ENCODE measurements around the gene KY. TPM values are rescaled to one million over a fixed set of nuclear protein-coding genes. Genes with fewer than 3 reads are reported as not detected.

The KY gene
- total and polyA plus RNA-seq, 2 of the 8 experiments (the other 6 are each of a cell fraction or from before 2014, with no cell fraction given): not detected

DNA sequence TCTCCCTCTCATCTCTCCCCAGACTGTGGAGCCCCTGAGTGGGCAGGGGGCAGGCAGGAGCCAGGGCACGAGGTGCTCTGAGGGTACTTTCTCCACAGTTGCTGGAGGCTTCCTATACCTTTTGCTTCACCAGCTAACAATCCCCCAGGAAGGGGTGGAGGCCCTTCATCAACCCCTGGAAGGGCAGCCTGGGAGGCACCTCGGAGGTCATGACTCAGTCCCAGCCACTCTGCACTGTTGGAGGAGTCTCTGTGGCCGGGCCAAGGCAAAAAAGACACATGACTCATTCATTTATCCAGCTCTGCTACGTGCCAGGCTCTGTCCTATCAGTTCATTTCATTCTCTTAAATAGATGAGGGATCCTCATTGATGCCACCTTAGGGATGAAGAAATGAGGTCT lies 15.6 kb upstream of the KY start:
- Histone ChIP-seq H2BK5ac (ENCODE audit: low read depth, low read length) (no peak overlapping the region), H3K27ac (ENCODE audit: low read depth, low read length) (no peak overlapping the region), H2BK12ac (ENCODE audit: low read depth, low read length) (no peak overlapping the region), H4K20me1 (replicated peaks in 1 of 2; ENCODE audit: control insufficient read depth in 1 of 2, insufficient read depth in 2 of 2, low read length in 2 of 2) (no peaks in the 10 kb centered on the region), H4K8ac (ENCODE audit: extremely low read depth, insufficient read depth, low read length) (no peak overlapping the region), H2BK120ac (replicated peaks; ENCODE audit: low read depth, low read length) (no peak overlapping the region), H2AK5ac (ENCODE audit: low read depth, low read length) (no peak overlapping the region), H3K79me1 (ENCODE audit: low read depth, low read length) (no peaks in the 10 kb centered on the region), H2BK15ac (ENCODE audit: low read length) (no peak overlapping the region), H2AFZ (ENCODE audit: low read length) (no peak overlapping the region), H3K23me2 (ENCODE audit: low read depth, low read length) (no peaks in the 10 kb centered on the region; the same call in 1 of the 2 replicates), H3K9ac (replicated peaks in 1 of 4; ENCODE audit: extremely low read depth in 1 of 4, low read depth in 3 of 4, low read length in 3 of 4) (no peak overlapping the region), H3K23ac (ENCODE audit: insufficient read length) (no peak overlapping the region), H3K36me3 (ENCODE audit: control insufficient read depth in 2 of 4, insufficient read depth in 4 of 4, low read length in 3 of 4) (no peaks in the 10 kb centered on the region), H4K91ac (replicated peaks; ENCODE audit: insufficient read length, low read length) (no peak overlapping the region), H3K4me2 (ENCODE audit: insufficient read depth in 1 of 2, low read depth in 2 of 2, low read length in 2 of 2) (no peak overlapping the region), H3K56ac (replicated peaks; ENCODE audit: insufficient read length, low read depth, low read length) (no peak overlapping the region), H3K9me3 (ENCODE audit: insufficient read depth in 2 of 2, low read depth in 1 of 2, low read length in 1 of 2) (no peaks in the 10 kb centered on the region), H3K4me1 (replicated peaks in 1 of 4; ENCODE audit: control insufficient read depth in 3 of 4, insufficient read depth in 4 of 4, low read length in 3 of 4) (peaks cover 0 to 5% (median 3%) of the 10 kb centered on the region in 4 experiments; a peak in 3 of 7 replicates), H2BK20ac (ENCODE audit: low read length) (no peak overlapping the region), H3K14ac (ENCODE audit: insufficient read length) (no peak overlapping the region), H3K79me2 (ENCODE audit: control insufficient read depth in 1 of 2, insufficient read depth in 2 of 2, low read length in 2 of 2) (no peaks in the 10 kb centered on the region), H3K18ac (ENCODE audit: extremely low read depth, low read length) (no peak overlapping the region), H3K27me3 (replicated peaks in 1 of 4; ENCODE audit: control insufficient read depth in 3 of 4, extremely low read depth in 1 of 4, insufficient read depth in 3 of 4, low read length in 3 of 4) (peaks cover 0 to 2% (median 0%) of the 10 kb centered on the region in 4 experiments; a peak in 1 of 7 replicates), H4K5ac (ENCODE audit: insufficient read length, low read depth, low read length) (no peak overlapping the region), H3K4me3 (ENCODE audit: extremely low read depth in 1 of 4, insufficient read depth in 2 of 4, low read depth in 3 of 4, low read length in 4 of 4) (no peak overlapping the region), H3K4ac (replicated peaks; ENCODE audit: insufficient read length, low read depth, low read length) (no peak overlapping the region)
- no peak for TF ChIP-seq CEBPB (IDR thresholded peaks at IDR 0.05; ENCODE audit: low read depth, low read length)
- TF ChIP-seq SRF (IDR thresholded peaks at IDR 0.05; ENCODE audit: low read depth, low read length): no peak
- TF ChIP-seq JUND (IDR thresholded peaks at IDR 0.05; ENCODE audit: low read length): no peak
- TF ChIP-seq KDM5A (IDR thresholded peaks at IDR 0.05; ENCODE audit: low read length): no peak
- TF ChIP-seq BRCA1 (IDR thresholded peaks at IDR 0.05; ENCODE audit: low read depth, low read length): no peak
- ChIA-PET CTCF (ENCODE audit: partially characterized antibody) (interaction anchor here (0.8 to 4.5 kb wide), 4 partner anchors 11 to 88 kb away, joined by 3 to 22 read pairs (median 11); no protein-coding TSS in a partner anchor), POLR2A (ENCODE audit: partially characterized antibody) (no interaction called here)
- WGBS, 2 experiments (ENCODE audit: extremely low coverage in 1 of 2, insufficient coverage in 1 of 2, insufficient read length in 1 of 2, insufficient replicate concordance in 2 of 2, low coverage in 1 of 2, low lambda C conversion rate in 2 of 2, missing lambda C conversion rate in 1 of 2): 95% methylated on average over 4 of the region's 4 CpGs; no CpG with 5 or more reads in 1 of the 2 experiments
- FAIRE-seq (no peak), DNase-seq (ENCODE audit: low read depth in 1 of 2, low spot score in 2 of 2) (no peak)

Data from H1 (cell line).